ENCODE results near the gene DOC2B.
"Not testable (repeated sequence)": the region's sequence is repeated elsewhere in the genome, so short reads cannot be mapped to it uniquely, and the experiment has no call there.

The DOC2B gene

GRCh38 chr17:210402-210801, 29.0 kb upstream of the DOC2B start:
- DNase-seq (ENCODE audit: low read depth), result no peak

- DNase-seq (ENCODE audit: low read depth), result no peak
Measured at GRCh38 chr17:208429-208828, 27.0 kb upstream of the DOC2B start.

GRCh38 chr17:207775-208174, 26.3 kb upstream of the DOC2B start:
- DNase-seq (ENCODE audit: low read depth), result no peak

- DNase-seq (ENCODE audit: low read depth), result no peak
Measured at GRCh38 chr17:206941-207560, 25.6 kb upstream of the DOC2B start.

GRCh38 chr17:206484-206883, 25.0 kb upstream of the DOC2B start:
- DNase-seq (ENCODE audit: low read depth), result not testable (repeated sequence)

GRCh38 chr17:205817-206216, 24.4 kb upstream of the DOC2B start:
- DNase-seq (ENCODE audit: low read depth), result no peak

GRCh38 chr17:205148-205669, 23.8 kb upstream of the DOC2B start:
- DNase-seq (ENCODE audit: low read depth), result no peak

GRCh38 chr17:204427-205147, 23.1 kb upstream of the DOC2B start:
- no peak for DNase-seq (ENCODE audit: low read depth)

GRCh38 chr17:202501-202951, 21.1 kb upstream of the DOC2B start:
- DNase-seq (ENCODE audit: low read depth), result no peak

GRCh38 chr17:201736-202135, 20.3 kb upstream of the DOC2B start:
- DNase-seq (ENCODE audit: low read depth), result not testable (repeated sequence)

- DNase-seq (ENCODE audit: low read depth), result not testable (repeated sequence)
Measured at GRCh38 chr17:201257-201656, 19.8 kb upstream of the DOC2B start.

GRCh38 chr17:200586-200985, 19.1 kb upstream of the DOC2B start:
- no peak for DNase-seq (ENCODE audit: low read depth)

- no peak for DNase-seq (ENCODE audit: low read depth)
Measured at GRCh38 chr17:199806-200545, 18.5 kb upstream of the DOC2B start.

GRCh38 chr17:199191-199604, 17.7 kb upstream of the DOC2B start:
- DNase-seq (ENCODE audit: low read depth), result no peak

GRCh38 chr17:198225-198624, 16.8 kb upstream of the DOC2B start:
- DNase-seq (ENCODE audit: low read depth), result not testable (repeated sequence)

GRCh38 chr17:197352-197751, 15.9 kb upstream of the DOC2B start:
- no peak for DNase-seq (ENCODE audit: low read depth)

GRCh38 chr17:194828-195602, 13.6 kb upstream of the DOC2B start:
- no peak for DNase-seq (ENCODE audit: low read depth)

- DNase-seq (ENCODE audit: low read depth), result no peak
Measured at GRCh38 chr17:193841-194806, 12.7 kb upstream of the DOC2B start.

- no peak for DNase-seq (ENCODE audit: low read depth)
Measured at GRCh38 chr17:193426-193810, 12.0 kb upstream of the DOC2B start.

GRCh38 chr17:192666-193425, 11.4 kb upstream of the DOC2B start:
- DNase-seq (ENCODE audit: low read depth), result no peak
